Left ventricle myocardium inferior (tissue), 1 donor: ENCODE data around the gene MGRN1. TPM values are rescaled to one million over a fixed set of nuclear protein-coding genes. Genes with fewer than 3 reads are reported as not detected.

ENCODE experiments used
- DNase-seq: peaks from one replicate; pipeline ENCODE4 v3.0.0-alpha.2; 2020
- H3K27ac ChIP-seq: fragments of 200-600 bp; replicated peaks from 2 replicates; pipeline ENCODE4 v1.8.0; 2021
- H3K27me3 ChIP-seq: fragments of 200-600 bp; 2 replicates; pipeline ENCODE4 v1.8.0; 2021; ENCODE audit warnings: low read depth
- H3K36me3 ChIP-seq: fragments of 200-600 bp; 2 replicates; pipeline ENCODE4 v1.8.0; 2021
- H3K4me1 ChIP-seq: fragments of 200-600 bp; 2 replicates; pipeline ENCODE4 v1.8.0; 2021
- H3K4me3 ChIP-seq: fragments of 200-600 bp; 2 replicates; pipeline ENCODE4 v1.8.0; 2021; ENCODE audit warnings: mild to moderate bottlenecking, moderate library complexity
- H3K9me3 ChIP-seq: fragments of 200-600 bp; replicated peaks from 2 replicates; pipeline ENCODE4 v1.8.0; 2021
- CTCF ChIP-seq: fragments of 200-600 bp; IDR thresholded peaks from 2 replicates; pipeline ENCODE4 v1.8.0; 2021; ENCODE audit warnings: antibody characterized with exemption, mild to moderate bottlenecking, borderline replicate concordance
- intact Hi-C: fragments of 100-400 bp; cut with micrococcal nuclease; formaldehyde crosslinking; loops from one replicate; pipeline ENCODE4 v1.11.0; 2022
- total RNA-seq: library from RNA; stranded (reverse); fragmentation: NEBNext Ultra II Directional; extraction: Animal tissue kit (Norgen Biotek cat#: 25700); gene quantifications from one replicate; pipeline ENCODE4 v1.2.1, GENCODE V29; 2021
- donor health status: DM: no; HTN: yes; CAD: no; lungs with severe emphysema.

Gene MGRN1
- total RNA-seq, 1 donor from 2014 or later: 30.5 TPM

DNA sequence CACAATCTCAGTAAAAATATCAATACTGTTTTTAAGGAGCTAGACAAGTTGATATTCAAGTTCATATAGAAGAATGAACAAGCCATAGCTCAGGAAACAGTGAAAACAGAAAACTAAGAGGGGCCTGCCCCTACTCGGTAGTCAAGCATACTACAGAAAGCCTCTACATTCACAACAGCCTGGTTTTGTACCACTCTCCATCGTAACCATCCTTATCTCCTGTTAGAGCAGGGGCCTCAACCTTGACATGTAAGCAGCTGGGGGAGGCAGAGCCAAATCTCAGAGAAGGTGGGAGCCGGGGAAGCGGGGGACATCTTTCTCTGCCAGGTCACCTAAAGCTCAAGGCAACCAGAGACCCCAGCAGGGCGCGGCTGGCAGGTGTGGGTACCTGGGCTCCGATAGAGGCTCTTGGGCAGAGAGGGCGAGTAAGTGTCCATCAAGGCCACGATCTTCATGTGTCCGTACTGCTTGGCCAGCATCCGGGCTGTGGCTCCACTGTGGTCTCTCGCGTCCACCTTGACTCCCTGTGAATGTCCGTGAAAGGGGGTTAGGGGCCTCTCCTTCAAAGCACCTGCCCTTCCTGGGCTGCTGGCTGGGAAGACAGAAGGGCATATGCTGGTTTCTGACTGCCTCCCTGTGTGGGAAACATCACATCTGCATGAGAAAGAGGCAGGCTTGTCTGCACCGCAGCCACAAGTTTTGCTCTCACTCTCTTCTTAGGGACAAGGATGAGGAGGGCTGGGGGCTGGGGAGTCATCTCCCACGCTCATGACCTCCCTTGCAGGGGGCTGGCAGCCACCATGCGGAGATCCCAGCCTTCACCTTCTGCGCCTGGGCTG lies 89.3 kb downstream of the MGRN1 start:
- TF ChIP-seq CTCF: no peak
- Histone ChIP-seq H3K36me3 (peaks cover 78% of the 10 kb centered on the region), H3K27ac (no peak overlapping the region), H3K9me3 (no peaks in the 10 kb centered on the region), H3K4me3 (no peak overlapping the region), H3K27me3 (no peaks in the 10 kb centered on the region), H3K4me1 (no peaks in the 10 kb centered on the region)
- intact Hi-C loops: no loop called here
- DNase-seq: no peak

DNA sequence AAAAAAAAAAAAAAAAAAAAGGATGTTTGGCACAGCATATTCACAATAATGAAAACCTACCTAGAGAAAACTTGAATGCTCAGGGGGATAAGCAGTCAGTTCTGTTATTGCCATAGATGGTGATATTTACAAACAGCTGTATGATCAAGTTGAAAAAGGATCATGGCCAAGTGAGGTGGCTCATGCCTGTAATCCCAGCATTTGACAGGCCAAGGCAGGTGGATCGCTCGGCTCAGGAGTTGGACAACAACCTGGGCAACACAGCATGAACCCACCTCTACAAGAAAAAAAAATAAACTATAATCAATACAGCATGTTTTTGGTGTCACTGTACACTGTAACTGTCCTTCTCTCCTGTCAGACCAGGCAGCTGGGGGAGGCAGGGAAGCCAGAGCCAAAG lies 90.4 kb downstream of the MGRN1 start:
- intact Hi-C loops: no loop called here
- no peaks in the 10 kb centered on the region for H3K27me3 ChIP-seq
- H3K9me3 ChIP-seq: no peaks in the 10 kb centered on the region
- H3K36me3 ChIP-seq: peaks cover 75% of the 10 kb centered on the region
- H3K27ac ChIP-seq: no peak overlapping the region
- H3K4me3 ChIP-seq: no peak overlapping the region
- DNase-seq: no peak
- no peaks in the 10 kb centered on the region for H3K4me1 ChIP-seq
- TF ChIP-seq CTCF: no peak

DNA sequence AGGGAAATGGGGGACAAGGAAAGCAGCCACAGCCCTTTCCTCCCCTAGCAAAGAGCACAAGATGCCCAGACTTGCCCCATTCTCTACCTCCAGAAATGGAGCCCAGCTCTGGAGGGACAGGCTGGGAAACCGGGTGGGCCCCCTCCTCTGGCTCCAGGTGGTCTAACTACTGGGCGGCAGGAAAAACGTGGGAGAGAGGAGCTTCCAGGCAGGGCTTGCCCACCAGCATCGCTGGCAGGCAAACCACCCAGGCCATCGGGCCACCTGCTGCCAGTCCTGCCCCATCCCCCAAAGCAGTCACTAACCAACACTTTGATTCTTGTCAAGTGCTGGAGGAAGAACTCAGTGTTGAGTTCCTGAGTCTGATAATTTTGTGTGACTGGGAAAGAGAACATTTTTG lies 93.8 kb downstream of the MGRN1 start:
- no peaks in the 10 kb centered on the region for H3K4me1 ChIP-seq
- H3K9me3 ChIP-seq: no peaks in the 10 kb centered on the region
- peaks cover 49% of the 10 kb centered on the region for H3K36me3 ChIP-seq
- no peaks in the 10 kb centered on the region for H3K27me3 ChIP-seq
- TF ChIP-seq CTCF: no peak
- DNase-seq: no peak
- no peak overlapping the region for H3K4me3 ChIP-seq
- no peak overlapping the region for H3K27ac ChIP-seq
- intact Hi-C loops: no loop called here

DNA sequence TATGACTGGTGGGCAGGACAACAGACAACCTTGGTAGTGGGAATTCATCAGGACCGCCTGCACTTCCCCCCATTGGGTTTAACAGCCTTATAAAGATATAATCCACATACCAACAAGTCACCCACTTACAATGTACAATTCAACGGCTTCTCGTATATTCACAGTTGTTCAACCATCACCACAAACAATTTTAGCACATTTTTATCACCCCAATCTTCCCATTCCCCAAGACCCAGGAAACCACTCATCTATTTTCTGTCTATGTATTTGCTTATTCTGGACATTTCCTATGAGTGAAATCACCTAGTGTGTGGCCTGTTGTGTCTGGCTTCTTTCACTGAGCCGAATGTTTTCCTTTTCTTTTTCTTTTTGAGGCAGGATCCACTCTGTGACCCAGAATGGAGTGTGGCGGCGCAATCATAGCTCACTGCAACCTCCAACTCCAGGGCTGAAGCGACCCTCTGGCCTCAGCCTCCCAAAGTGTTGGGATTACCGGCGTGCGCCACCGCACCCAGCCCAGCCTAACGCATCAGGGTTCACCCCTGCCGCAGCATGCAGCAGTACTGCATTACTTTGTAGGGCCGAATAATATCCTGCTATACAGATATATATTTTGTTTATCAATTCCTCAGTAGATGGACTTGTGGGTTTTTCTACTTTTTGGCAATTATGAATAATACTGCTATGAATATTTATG lies 98.6 kb downstream of the MGRN1 start:
- no peaks in the 10 kb centered on the region for H3K4me1 ChIP-seq
- no peaks in the 10 kb centered on the region for H3K27me3 ChIP-seq
- no peak for DNase-seq
- intact Hi-C loops: no loop called here
- no peak overlapping the region for H3K4me3 ChIP-seq
- no peak overlapping the region for H3K27ac ChIP-seq
- no peaks in the 10 kb centered on the region for H3K9me3 ChIP-seq
- no peak for TF ChIP-seq CTCF
- H3K36me3 ChIP-seq: peaks cover 53% of the 10 kb centered on the region

DNA sequence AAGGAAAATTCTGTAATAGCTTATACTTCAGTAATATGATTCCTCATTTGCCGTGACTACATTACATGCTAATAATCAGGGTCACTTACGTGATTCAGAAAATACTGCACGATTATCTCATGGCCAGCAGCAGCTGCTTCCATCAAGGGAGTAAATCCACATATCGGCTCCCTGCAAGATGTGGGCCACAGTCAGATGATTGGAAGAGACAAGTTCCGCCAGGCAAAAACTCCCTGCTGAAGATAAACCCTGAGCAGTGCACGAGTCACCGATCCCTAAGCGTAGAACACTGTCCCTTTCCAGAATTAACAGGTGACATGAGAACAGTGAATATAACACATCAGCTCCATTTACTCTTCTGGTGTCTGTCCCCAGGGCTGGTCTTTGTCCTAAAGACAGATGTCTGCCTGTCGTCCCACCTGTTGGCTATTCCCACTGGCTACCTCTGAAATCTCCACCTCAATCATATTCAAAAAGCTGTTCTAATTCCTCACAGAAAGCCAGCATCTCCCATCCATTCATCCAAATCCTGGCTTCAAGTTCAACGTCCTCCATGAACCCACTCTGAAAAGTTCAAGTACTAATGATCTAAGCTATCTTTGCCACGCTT lies 100.1 kb downstream of the MGRN1 start:
- peaks cover 55% of the 10 kb centered on the region for H3K36me3 ChIP-seq
- intact Hi-C loops: no loop called here
- no peak for TF ChIP-seq CTCF
- H3K9me3 ChIP-seq: no peaks in the 10 kb centered on the region
- H3K4me1 ChIP-seq: no peaks in the 10 kb centered on the region
- DNase-seq: no peak
- H3K27ac ChIP-seq: no peak overlapping the region
- H3K27me3 ChIP-seq: no peaks in the 10 kb centered on the region
- H3K4me3 ChIP-seq: no peak overlapping the region
